HepG2 (cell line): ENCODE data around the gene HERC4. TPM values are rescaled to one million over a fixed set of nuclear protein-coding genes. Genes with fewer than 3 reads are reported as not detected.

ENCODE experiments used
- ATAC-seq: fragments of 200-7000 bp; cut with Tn5 transposase; 3 replicates; pipeline ENCODE4 v1.9.1; 2020; ENCODE audit warnings: mild to moderate bottlenecking, moderate library complexity
- BruUV-seq: library from RNA; stranded (reverse); fragments of 400-500 nt; replicated peaks from 2 replicates; lab custom pipeline; 2021; lab: Mats Ljungman, UMichigan
- CTCF ChIA-PET: fragments of 300-600 bp; formaldehyde crosslinking; extraction: SDS; loops from one replicate; lab custom pipeline; 2021; ENCODE audit warnings: low total read pairs, inconsistent platforms, low intra/inter-chr PET ratio; lab: Yijun Ruan, JAX
- POLR2A ChIA-PET: fragments of 350-600 bp; sonication (Branson Sonifier 250); formaldehyde crosslinking; loops from one replicate; lab custom pipeline; 2020; ENCODE audit warnings: antibody characterized with exemption, inconsistent platforms; lab: Yijun Ruan, JAX
- DNase-seq: peaks from one replicate; pipeline ENCODE4 v3.0.0-alpha.2; 2015; ENCODE audit warnings: low spot score
- FAIRE-seq: peaks from 3 replicates; lab custom pipeline; 2011; peaks lifted over from hg19 to GRCh38; lab: Jason Lieb, UNC
- H2AFZ ChIP-seq: one replicate; pipeline ENCODE4 v1.6.1; 2011; ENCODE audit warnings: low read length, inconsistent platforms
- H3K27ac ChIP-seq: fragments of 300-600 bp; 3 replicates; pipeline ENCODE4 v1.8.0; 2011; ENCODE audit warnings: mixed run types, mild to moderate bottlenecking, mixed read lengths, low read length, inconsistent platforms; ENCODE audit not compliant: insufficient read depth; ENCODE audit errors: extremely low read length
- H3K27me3 ChIP-seq, 2 experiments: fragments of 200-600 bp in 1 of 2; 2 replicates in 1 of 2; 3 replicates in 1 of 2; pipeline versions ENCODE4 v1.6.0 to v1.8.0; 2011; ENCODE audit warnings: low read length in 2 of 2, mild to moderate bottlenecking in 2 of 2, moderate library complexity in 2 of 2, inconsistent platforms in 1 of 2; ENCODE audit not compliant: insufficient read depth in 2 of 2, control insufficient read depth in 1 of 2
- H3K36me3 ChIP-seq, 2 experiments: fragments of 200-600 bp in 1 of 2; replicated peaks in 1 of 2; 2 replicates in 1 of 2; 3 replicates in 1 of 2; pipeline versions ENCODE4 v1.5.1 to v1.8.0; 2011; ENCODE audit warnings: low read length in 2 of 2, inconsistent platforms in 1 of 2; ENCODE audit not compliant: insufficient read depth in 2 of 2, control insufficient read depth in 1 of 2
- H3K4me1 ChIP-seq: 2 replicates; pipeline ENCODE4 v1.5.1; 2012; ENCODE audit warnings: low read length, inconsistent platforms; ENCODE audit not compliant: insufficient read depth
- H3K4me2 ChIP-seq: 2 replicates; pipeline ENCODE4 v1.6.0; 2011; ENCODE audit warnings: low read depth, low read length, inconsistent platforms
- H3K4me3 ChIP-seq, 3 experiments: fragments of 200-600 bp in 1 of 3; sonication (generic), shearing (Covaris generic) in 1 of 3; replicated peaks in 1 of 3; 2 replicates each; pipeline ENCODE4 v1.5.1; 2011 to 2016; ENCODE audit warnings: low read length in 3 of 3, inconsistent platforms in 2 of 3, low read depth in 2 of 3, mild to moderate bottlenecking in 2 of 3, control low read depth in 1 of 3, mixed read lengths in 1 of 3; ENCODE audit not compliant: insufficient read depth in 1 of 3
- H3K79me2 ChIP-seq: one replicate; pipeline ENCODE4 v1.6.1; 2011; ENCODE audit warnings: low read length, inconsistent platforms; ENCODE audit not compliant: insufficient read depth
- H3K9ac ChIP-seq: 2 replicates; pipeline ENCODE4 v1.6.0; 2011; ENCODE audit warnings: mild to moderate bottlenecking, low read depth, low read length, inconsistent platforms; ENCODE audit not compliant: insufficient read depth
- H3K9me3 ChIP-seq: 2 replicates; pipeline ENCODE4 v1.5.1; 2012; ENCODE audit warnings: mild to moderate bottlenecking, low read length
- H4K20me1 ChIP-seq: 2 replicates; pipeline ENCODE4 v1.6.0; 2011; ENCODE audit warnings: inconsistent platforms, mild to moderate bottlenecking, low read length, moderate library complexity; ENCODE audit not compliant: insufficient read depth
- KLF6 ChIP-seq: IDR thresholded peaks from 2 replicates; pipeline ENCODE4 v1.8.0; 2016; ENCODE audit warnings: missing biosample characterization, missing genetic modification reagents
- MAFK ChIP-seq, 2 experiments: IDR thresholded peaks in 1 of 2; conservative IDR thresholded peaks in 1 of 2; 2 replicates each; pipeline ENCODE4 v1.6.1; 2011; ENCODE audit warnings: improper control_type of control experiment in 2 of 2, low read length in 2 of 2
- SETDB1 ChIP-seq: sonication (generic); formaldehyde crosslinking; IDR thresholded peaks from 2 replicates; pipeline ENCODE4 v1.5.1; 2020; ENCODE audit warnings: missing genetic modification reagents, mild to moderate bottlenecking, borderline replicate concordance
- SNAI1 ChIP-seq: sonication (generic); formaldehyde crosslinking; IDR thresholded peaks from 2 replicates; pipeline ENCODE4 v1.5.0; 2020; ENCODE audit warnings: mild to moderate bottlenecking, missing genetic modification reagents, borderline replicate concordance
- TEF ChIP-seq: sonication (generic); formaldehyde crosslinking; IDR thresholded peaks from 2 replicates; pipeline ENCODE4 v1.5.0; 2020; ENCODE audit warnings: missing genetic modification reagents
- TRAFD1 ChIP-seq: sonication (generic); formaldehyde crosslinking; IDR thresholded peaks from 2 replicates; pipeline ENCODE4 v1.5.1; 2020; ENCODE audit warnings: missing genetic modification reagents, mild to moderate bottlenecking, borderline replicate concordance
- ZNF18 ChIP-seq: sonication (generic); formaldehyde crosslinking; IDR thresholded peaks from 2 replicates; pipeline ENCODE4 v1.8.0; 2022; ENCODE audit warnings: mild to moderate bottlenecking, missing genetic modification reagents; ENCODE audit not compliant: insufficient replicate concordance
- ZNF382 ChIP-seq: sonication (generic); formaldehyde crosslinking; IDR thresholded peaks from 2 replicates; pipeline ENCODE4 v1.5.0; 2020; ENCODE audit warnings: missing genetic modification reagents, mild to moderate bottlenecking, borderline replicate concordance
- ZNF672 ChIP-seq: sonication (generic); formaldehyde crosslinking; IDR thresholded peaks from 2 replicates; pipeline ENCODE4 v1.8.1; 2022; ENCODE audit warnings: missing genetic modification reagents
- WGBS: methylation state at CpG from one replicate; pipeline ENCODE4 v1.1.6; 2017; ENCODE audit warnings: low lambda C conversion rate; 5-methylcytosine and 5-hydroxymethylcytosine counted together
- in situ Hi-C: cut with HindIII; loops from 2 replicates; pipeline ENCODE4 v1.10.0; 2017; ENCODE audit warnings: low pct_unique_long_range_greater_than_20kb; ENCODE audit not compliant: extremely low pct_ligation_motif_present
- intact Hi-C: fragments of 100-400 bp; cut with micrococcal nuclease; formaldehyde crosslinking; loops from one replicate; pipeline ENCODE4 v1.10.0; 2022; ENCODE audit not compliant: unreplicated experiment
- polyA plus RNA-seq, 8 experiments: library from polyadenylated mRNA; depleted of rRNA in 3 of 8; stranded (reverse) in 7 of 8; unstranded in 1 of 8; fragments of >200 nt; fragmentation: Illumina TruSeq in 4 of 8; extraction: Trizol in 4 of 8; gene quantifications; 2 replicates each; pipeline versions ENCODE4 v1.2.1 to v1.2.3, GENCODE V29; 2011 to 2016; ENCODE audit warnings: low read depth in 4 of 8, missing spikeins in 1 of 8, mixed read lengths in 1 of 8; ENCODE audit not compliant: insufficient read depth in 1 of 8
- total RNA-seq, 5 experiments: library from RNA; depleted of rRNA; stranded (reverse); fragments of >200 nt; fragmentation: Illumina TruSeq; extraction: Trizol; gene quantifications; 2 replicates each; pipeline ENCODE4 v1.2.3, GENCODE V29; 2016; ENCODE audit warnings: low read depth in 1 of 5
- TF ChIP-seq, protein P1 (sequence below): IDR thresholded peaks from 2 replicates; pipeline ENCODE4 v1.6.1; 2016; ENCODE audit warnings: mild to moderate bottlenecking, missing biosample characterization, missing genetic modification reagents
- TF ChIP-seq, protein P2 (sequence below): sonication (generic); formaldehyde crosslinking; IDR thresholded peaks from 2 replicates; pipeline ENCODE4 v1.5.1; 2020; ENCODE audit warnings: mild to moderate bottlenecking, missing genetic modification reagents
- TF ChIP-seq, protein P3 (sequence below): sonication (generic); formaldehyde crosslinking; IDR thresholded peaks from 2 replicates; pipeline ENCODE4 v1.4.0; 2020; ENCODE audit warnings: missing genetic modification reagents

The HERC4 gene
- total and polyA plus RNA-seq, 2 of the 13 experiments (the other 11 are each of a cell fraction or from before 2014, with no cell fraction given): 9.8 to 20.2 TPM

- no TSS peak for BruUV-seq
- POLR2A ChIA-PET: no interaction called here
- no peak overlapping the region for H3K4me3 ChIP-seq
- FAIRE-seq: no peak
- H2AFZ ChIP-seq: no peak overlapping the region
- no peak overlapping the region for H3K4me2 ChIP-seq
- 98% methylated on average over 1 of the region's 1 CpG for WGBS
- H3K4me1 ChIP-seq: peaks cover 9% of the 10 kb centered on the region
- CTCF ChIA-PET: no interaction called here
- in situ Hi-C loops: no loop called here
- no peaks in the 10 kb centered on the region for H4K20me1 ChIP-seq
- no peaks in the 10 kb centered on the region; a peak in 1 of 5 replicates for H3K27me3 ChIP-seq
- no peaks in the 10 kb centered on the region for H3K79me2 ChIP-seq
- intact Hi-C loops: no loop called here
- H3K27ac ChIP-seq: no peak overlapping the region
- no peak overlapping the region for H3K9ac ChIP-seq
- H3K9me3 ChIP-seq: no peaks in the 10 kb centered on the region
- H3K36me3 ChIP-seq: peaks cover 5 to 19% of the 10 kb centered on the region in 2 experiments; a peak in 4 of 5 replicates
- no peak for DNase-seq
- ATAC-seq: no peak
- TF ChIP-seq SETDB1 (CRISPR knock-in tag) (no peak), ZNF18 (CRISPR knock-in tag) (no peak), SNAI1 (CRISPR knock-in tag) (no peak), KLF6 (no peak), TEF (CRISPR knock-in tag) (no peak), MAFK (conservative IDR thresholded peaks at IDR 0.05 in 1 of 2, IDR thresholded peaks at IDR 0.05 in 1 of 2; ENCODE audit: low read length in 2 of 2) (peak; percentile 94 to 97), ZNF382 (CRISPR knock-in tag) (no peak), TRAFD1 (CRISPR knock-in tag) (no peak), ZNF672 (CRISPR knock-in tag) (no peak)
- TF ChIP-seq, protein P1, sequence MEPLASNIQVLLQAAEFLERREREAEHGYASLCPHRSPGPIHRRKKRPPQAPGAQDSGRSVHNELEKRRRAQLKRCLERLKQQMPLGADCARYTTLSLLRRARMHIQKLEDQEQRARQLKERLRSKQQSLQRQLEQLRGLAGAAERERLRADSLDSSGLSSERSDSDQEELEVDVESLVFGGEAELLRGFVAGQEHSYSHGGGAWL: no peak
- TF ChIP-seq, protein P2, sequence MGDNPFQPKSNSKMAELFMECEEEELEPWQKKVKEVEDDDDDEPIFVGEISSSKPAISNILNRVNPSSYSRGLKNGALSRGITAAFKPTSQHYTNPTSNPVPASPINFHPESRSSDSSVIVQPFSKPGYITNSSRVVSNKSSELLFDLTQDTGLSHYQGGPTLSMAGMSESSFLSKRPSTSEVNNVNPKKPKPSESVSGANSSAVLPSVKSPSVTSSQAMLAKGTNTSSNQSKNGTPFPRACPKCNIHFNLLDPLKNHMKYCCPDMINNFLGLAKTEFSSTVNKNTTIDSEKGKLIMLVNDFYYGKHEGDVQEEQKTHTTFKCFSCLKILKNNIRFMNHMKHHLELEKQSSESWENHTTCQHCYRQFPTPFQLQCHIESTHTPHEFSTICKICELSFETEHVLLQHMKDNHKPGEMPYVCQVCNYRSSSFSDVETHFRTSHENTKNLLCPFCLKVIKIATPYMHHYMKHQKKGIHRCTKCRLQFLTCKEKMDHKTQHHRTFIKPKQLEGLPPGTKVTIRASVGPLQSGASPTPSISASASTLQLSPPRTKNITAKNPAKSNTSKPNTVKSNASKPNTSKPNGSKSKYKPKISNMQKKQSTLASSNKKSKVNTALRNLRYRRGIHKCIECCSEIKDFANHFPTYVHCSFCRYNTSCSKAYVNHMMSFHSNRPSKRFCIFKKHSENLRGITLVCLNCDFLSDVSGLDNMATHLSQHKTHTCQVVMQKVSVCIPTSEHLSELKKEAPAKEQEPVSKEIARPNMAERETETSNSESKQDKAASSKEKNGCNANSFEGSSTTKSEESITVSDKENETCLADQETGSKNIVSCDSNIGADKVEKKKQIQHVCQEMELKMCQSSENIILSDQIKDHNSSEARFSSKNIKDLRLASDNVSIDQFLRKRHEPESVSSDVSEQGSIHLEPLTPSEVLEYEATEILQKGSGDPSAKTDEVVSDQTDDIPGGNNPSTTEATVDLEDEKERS (CRISPR knock-in tag): no peak
- TF ChIP-seq, protein P3, sequence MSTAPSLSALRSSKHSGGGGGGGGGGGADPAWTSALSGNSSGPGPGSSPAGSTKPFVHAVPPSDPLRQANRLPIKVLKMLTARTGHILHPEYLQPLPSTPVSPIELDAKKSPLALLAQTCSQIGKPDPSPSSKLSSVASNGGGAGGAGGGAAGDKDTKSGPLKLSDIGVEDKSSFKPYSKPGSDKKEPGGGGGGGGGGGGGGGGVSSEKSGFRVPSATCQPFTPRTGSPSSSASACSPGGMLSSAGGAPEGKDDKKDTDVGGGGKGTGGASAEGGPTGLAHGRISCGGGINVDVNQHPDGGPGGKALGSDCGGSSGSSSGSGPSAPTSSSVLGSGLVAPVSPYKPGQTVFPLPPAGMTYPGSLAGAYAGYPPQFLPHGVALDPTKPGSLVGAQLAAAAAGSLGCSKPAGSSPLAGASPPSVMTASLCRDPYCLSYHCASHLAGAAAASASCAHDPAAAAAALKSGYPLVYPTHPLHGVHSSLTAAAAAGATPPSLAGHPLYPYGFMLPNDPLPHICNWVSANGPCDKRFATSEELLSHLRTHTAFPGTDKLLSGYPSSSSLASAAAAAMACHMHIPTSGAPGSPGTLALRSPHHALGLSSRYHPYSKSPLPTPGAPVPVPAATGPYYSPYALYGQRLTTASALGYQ (CRISPR knock-in tag): no peak
Observed at GRCh38 chr10:67917679-67918078, 157.4 kb downstream of the HERC4 start.
